Measurements from ENCODE around the gene GRN. TPM values are rescaled to one million over a fixed set of nuclear protein-coding genes. Genes with fewer than 3 reads are reported as not detected.

The GRN gene
- total and polyA plus RNA-seq, 2 donors (not counting 3 experiments of a cell fraction or from before 2014, with no cell fraction given) = 343 to 1,034 TPM

- FAIRE-seq (no peak), DNase-seq (ENCODE audit: low read depth, low spot score) (no peak)
- no peaks in the 10 kb centered on the region for H4K20me1 ChIP-seq (replicated peaks; ENCODE audit: control insufficient read depth, extremely low read depth, insufficient read depth, low read length)
- no peaks in the 10 kb centered on the region for H3K9me3 ChIP-seq (replicated peaks; ENCODE audit: control insufficient read depth, insufficient read depth, low read length)
- BruUV-seq (replicated peaks) = no TSS peak
- ChIA-PET POLR2A (no interaction called here), CTCF (interaction anchor here (1.0 to 6.3 kb wide), 3 partner anchors 11 to 206 kb away, joined by 3 to 27 read pairs (median 4); no protein-coding TSS in a partner anchor)
- dilution Hi-C loops (cut with MboI; ENCODE audit: extremely low pct_ligation_motif_present, low sequenced_read_pairs) (no loop called here), intact Hi-C loops (cut with micrococcal nuclease) (no loop called here)
- H3K4me1 ChIP-seq (ENCODE audit: control insufficient read depth, extremely low read depth, insufficient read depth, low read length) = no peaks in the 10 kb centered on the region
- no peaks in the 10 kb centered on the region for H3K9me1 ChIP-seq (replicated peaks; ENCODE audit: control insufficient read depth, extremely low read depth, insufficient read depth, low read length)
- no peaks in the 10 kb centered on the region for H3K79me2 ChIP-seq (ENCODE audit: control insufficient read depth, insufficient read depth, low read length)
- H3K36me3 ChIP-seq (ENCODE audit: control insufficient read depth in 2 of 2, extremely low read depth in 1 of 2, insufficient read depth in 2 of 2, low read length in 2 of 2) = peaks cover 3 to 26% of the 10 kb centered on the region in 2 experiments
- no peak overlapping the region for H2AFZ ChIP-seq (ENCODE audit: low read depth, low read length)
- no peak for TF ChIP-seq POLR2AphosphoS5 (IDR thresholded peaks at IDR 0.05; ENCODE audit: insufficient read depth, low read depth, low read length)
- no peak for TF ChIP-seq FOS (IDR thresholded peaks at IDR 0.05; ENCODE audit: borderline replicate concordance, insufficient read depth, low read length)
- no peak for TF ChIP-seq POLR2A (IDR thresholded peaks at IDR 0.05; ENCODE audit: low read depth, low read length)
- TF ChIP-seq JUN (IDR thresholded peaks at IDR 0.05; ENCODE audit: borderline replicate concordance, insufficient read depth, insufficient read length, low read depth) = no peak
- no peak for TF ChIP-seq EZH2 (IDR thresholded peaks at IDR 0.05; ENCODE audit: borderline replicate concordance, low read depth, low read length, severe bottlenecking)
- TF ChIP-seq, protein P1, sequence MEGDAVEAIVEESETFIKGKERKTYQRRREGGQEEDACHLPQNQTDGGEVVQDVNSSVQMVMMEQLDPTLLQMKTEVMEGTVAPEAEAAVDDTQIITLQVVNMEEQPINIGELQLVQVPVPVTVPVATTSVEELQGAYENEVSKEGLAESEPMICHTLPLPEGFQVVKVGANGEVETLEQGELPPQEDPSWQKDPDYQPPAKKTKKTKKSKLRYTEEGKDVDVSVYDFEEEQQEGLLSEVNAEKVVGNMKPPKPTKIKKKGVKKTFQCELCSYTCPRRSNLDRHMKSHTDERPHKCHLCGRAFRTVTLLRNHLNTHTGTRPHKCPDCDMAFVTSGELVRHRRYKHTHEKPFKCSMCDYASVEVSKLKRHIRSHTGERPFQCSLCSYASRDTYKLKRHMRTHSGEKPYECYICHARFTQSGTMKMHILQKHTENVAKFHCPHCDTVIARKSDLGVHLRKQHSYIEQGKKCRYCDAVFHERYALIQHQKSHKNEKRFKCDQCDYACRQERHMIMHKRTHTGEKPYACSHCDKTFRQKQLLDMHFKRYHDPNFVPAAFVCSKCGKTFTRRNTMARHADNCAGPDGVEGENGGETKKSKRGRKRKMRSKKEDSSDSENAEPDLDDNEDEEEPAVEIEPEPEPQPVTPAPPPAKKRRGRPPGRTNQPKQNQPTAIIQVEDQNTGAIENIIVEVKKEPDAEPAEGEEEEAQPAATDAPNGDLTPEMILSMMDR (IDR thresholded peaks at IDR 0.05; ENCODE audit: extremely low read depth in 1 of 2, insufficient read depth in 1 of 2, low read depth in 1 of 2, low read length in 2 of 2) = no peak
- no peak for TF ChIP-seq MYC (IDR thresholded peaks at IDR 0.05; ENCODE audit: low read depth, low read length)
- TF ChIP-seq, protein P2, sequence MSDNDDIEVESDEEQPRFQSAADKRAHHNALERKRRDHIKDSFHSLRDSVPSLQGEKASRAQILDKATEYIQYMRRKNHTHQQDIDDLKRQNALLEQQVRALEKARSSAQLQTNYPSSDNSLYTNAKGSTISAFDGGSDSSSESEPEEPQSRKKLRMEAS (IDR thresholded peaks at IDR 0.05; ENCODE audit: insufficient read depth, insufficient read length) = no peak
- TF ChIP-seq GATA2 (IDR thresholded peaks at IDR 0.05; ENCODE audit: insufficient read depth, insufficient read length, low read depth, low read length) = no peak
- H3K4me3 ChIP-seq (replicated peaks in 1 of 3; ENCODE audit: insufficient read depth in 1 of 3, low read depth in 1 of 3, low read length in 3 of 3) = no peak overlapping the region
- H3K9ac ChIP-seq (replicated peaks; ENCODE audit: extremely low read depth, insufficient read depth, low read length) = no peak overlapping the region
- peaks cover 23 to 32% of the 10 kb centered on the region in 2 experiments for H3K27me3 ChIP-seq (ENCODE audit: control insufficient read depth in 2 of 2, insufficient read depth in 2 of 2, low read length in 2 of 2)
- H3K27ac ChIP-seq (ENCODE audit: insufficient read depth, low read depth, low read length) = no peak overlapping the region
- no peak overlapping the region for H3K4me2 ChIP-seq (ENCODE audit: insufficient read depth, low read length)
Measured at GRCh38 chr17:44317545-44317944, 27.6 kb upstream of the GRN start.

Measured in endothelial cell of umbilical vein (primary cell).